Caco-2 (cell line): ENCODE data around the gene NFIA. TPM values are rescaled to one million over a fixed set of nuclear protein-coding genes. Genes with fewer than 3 reads are reported as not detected.

ENCODE experiments used
- BruUV-seq: library from RNA; stranded (reverse); fragments of 400-500 nt; replicated peaks from 2 replicates; lab custom pipeline; 2021; lab: Mats Ljungman, UMichigan
- CTCF ChIA-PET: fragments of 300-600 bp; sonication (Branson Sonifier 250); formaldehyde crosslinking; loops from one replicate; lab custom pipeline; 2022; ENCODE audit warnings: antibody characterized with exemption; lab: Charles Lee
- POLR2A ChIA-PET: fragments of 300-600 bp; sonication (Branson Sonifier 250); formaldehyde crosslinking; loops from one replicate; lab custom pipeline; 2022; ENCODE audit warnings: antibody characterized with exemption; lab: Charles Lee
- DNase-seq, 2 experiments: peaks; one replicate each; pipeline versions ENCODE4 v3.0.0 to v3.0.0-alpha.2; 2020 to 2022
- H3K27me3 ChIP-seq: replicated peaks from 2 replicates; pipeline ENCODE4 v1.6.0; 2011; ENCODE audit warnings: low read length; ENCODE audit not compliant: control insufficient read depth, insufficient read depth
- H3K36me3 ChIP-seq: 2 replicates; pipeline ENCODE4 v1.5.1; 2011; ENCODE audit warnings: low read length; ENCODE audit not compliant: control insufficient read depth, insufficient read depth
- H3K4me1 ChIP-seq: fragments of 250-450 bp; sonication (Bioruptor Pico); 2 replicates; pipeline ENCODE4 v1.5.1; 2020; ENCODE audit warnings: mild to moderate bottlenecking
- H3K4me3 ChIP-seq: 2 replicates; pipeline ENCODE4 v1.5.1; 2011; ENCODE audit warnings: low read depth, mild to moderate bottlenecking, control low read depth, low read length
- H3K9me3 ChIP-seq: fragments of 250-450 bp; sonication (Bioruptor Pico); 2 replicates; pipeline ENCODE4 v1.5.1; 2020; ENCODE audit warnings: mild to moderate bottlenecking, moderate library complexity
- H3K27ac Mint-ChIP-seq: one replicate; pipeline ENCODE4 v1.8.0; 2022; ENCODE audit warnings: mixed read lengths; ENCODE audit not compliant: unreplicated experiment
- H3K27me3 Mint-ChIP-seq: one replicate; pipeline ENCODE4 v1.8.0; 2022; ENCODE audit warnings: mixed read lengths; ENCODE audit not compliant: insufficient read depth, unreplicated experiment
- H3K36me3 Mint-ChIP-seq: one replicate; pipeline ENCODE4 v1.8.0; 2022; ENCODE audit warnings: mild to moderate bottlenecking, mixed read lengths; ENCODE audit not compliant: insufficient read depth, unreplicated experiment
- H3K4me1 Mint-ChIP-seq: one replicate; pipeline ENCODE4 v1.8.0; 2022; ENCODE audit warnings: low read depth, mixed read lengths; ENCODE audit not compliant: unreplicated experiment
- H3K4me3 Mint-ChIP-seq: one replicate; pipeline ENCODE4 v1.8.0; 2022; ENCODE audit warnings: mild to moderate bottlenecking, moderate library complexity, mixed read lengths; ENCODE audit not compliant: unreplicated experiment
- H3K9me3 Mint-ChIP-seq: one replicate; pipeline ENCODE4 v1.8.0; 2022; ENCODE audit warnings: mixed read lengths; ENCODE audit not compliant: unreplicated experiment
- intact Hi-C: fragments of 100-400 bp; cut with micrococcal nuclease; formaldehyde crosslinking; loops from one replicate; pipeline ENCODE4 v1.10.0; 2022; ENCODE audit not compliant: unreplicated experiment
- total RNA-seq: library from RNA; stranded (reverse); gene quantifications from 2 replicates; pipeline ENCODE4 v1.2.3, GENCODE V29; 2022
- TF ChIP-seq, protein P1 (sequence below), 2 experiments: fragments of 200-600 bp in 1 of 2; IDR thresholded peaks; 1 replicate in 1 of 2; 2 replicates in 1 of 2; pipeline versions ENCODE4 v1.5.1 to v1.8.0; 2011 to 2022; ENCODE audit warnings: antibody characterized with exemption in 1 of 2, control low read depth in 1 of 2, inconsistent platforms in 1 of 2, low read depth in 1 of 2, low read length in 1 of 2, mild to moderate bottlenecking in 1 of 2, moderate library complexity in 1 of 2; ENCODE audit not compliant: insufficient read depth in 1 of 2, severe bottlenecking in 1 of 2, unreplicated experiment in 1 of 2

Gene NFIA
- total RNA-seq, 1 experiment from 2014 or later = 1.4 TPM

DNA sequence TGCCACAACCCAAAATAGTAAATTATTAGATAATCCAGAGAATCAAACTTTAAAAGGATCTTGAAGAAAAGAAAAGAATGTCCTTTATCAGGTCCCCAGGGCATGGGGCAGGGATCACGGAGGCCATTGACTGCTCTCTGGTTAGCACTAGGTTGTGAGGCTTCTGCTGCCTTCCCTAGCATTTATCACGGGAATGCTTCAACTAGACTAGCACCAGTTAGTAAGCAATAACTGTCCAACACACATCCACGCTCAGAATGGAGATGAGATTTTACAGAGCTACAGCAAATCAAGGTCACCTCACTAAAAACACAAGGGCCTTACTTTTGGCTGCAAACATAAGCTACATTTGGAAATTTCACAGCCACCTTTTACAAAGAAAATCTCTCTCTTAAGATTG, 304.0 kb downstream of the NFIA start:
- no peaks in the 10 kb centered on the region for H3K9me3 ChIP-seq
- H3K9me3 Mint-ChIP-seq = no peaks in the 10 kb centered on the region
- intact Hi-C loops = no loop called here
- no peaks in the 10 kb centered on the region for H3K27me3 ChIP-seq
- H3K4me1 Mint-ChIP-seq = no peaks in the 10 kb centered on the region
- POLR2A ChIA-PET = no interaction called here
- no peaks in the 10 kb centered on the region for H3K36me3 Mint-ChIP-seq
- H3K4me1 ChIP-seq = no peaks in the 10 kb centered on the region
- BruUV-seq = no TSS peak
- H3K27me3 Mint-ChIP-seq = no peaks in the 10 kb centered on the region
- H3K4me3 Mint-ChIP-seq = no peak overlapping the region
- no peak overlapping the region for H3K4me3 ChIP-seq
- CTCF ChIA-PET = no interaction called here
- H3K36me3 ChIP-seq = no peaks in the 10 kb centered on the region
- DNase-seq = no peak
- TF ChIP-seq, protein P1, sequence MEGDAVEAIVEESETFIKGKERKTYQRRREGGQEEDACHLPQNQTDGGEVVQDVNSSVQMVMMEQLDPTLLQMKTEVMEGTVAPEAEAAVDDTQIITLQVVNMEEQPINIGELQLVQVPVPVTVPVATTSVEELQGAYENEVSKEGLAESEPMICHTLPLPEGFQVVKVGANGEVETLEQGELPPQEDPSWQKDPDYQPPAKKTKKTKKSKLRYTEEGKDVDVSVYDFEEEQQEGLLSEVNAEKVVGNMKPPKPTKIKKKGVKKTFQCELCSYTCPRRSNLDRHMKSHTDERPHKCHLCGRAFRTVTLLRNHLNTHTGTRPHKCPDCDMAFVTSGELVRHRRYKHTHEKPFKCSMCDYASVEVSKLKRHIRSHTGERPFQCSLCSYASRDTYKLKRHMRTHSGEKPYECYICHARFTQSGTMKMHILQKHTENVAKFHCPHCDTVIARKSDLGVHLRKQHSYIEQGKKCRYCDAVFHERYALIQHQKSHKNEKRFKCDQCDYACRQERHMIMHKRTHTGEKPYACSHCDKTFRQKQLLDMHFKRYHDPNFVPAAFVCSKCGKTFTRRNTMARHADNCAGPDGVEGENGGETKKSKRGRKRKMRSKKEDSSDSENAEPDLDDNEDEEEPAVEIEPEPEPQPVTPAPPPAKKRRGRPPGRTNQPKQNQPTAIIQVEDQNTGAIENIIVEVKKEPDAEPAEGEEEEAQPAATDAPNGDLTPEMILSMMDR (IDR thresholded peaks at IDR 0.05; ENCODE audit: insufficient read depth in 1 of 2, low read depth in 1 of 2, low read length in 1 of 2, severe bottlenecking in 1 of 2, unreplicated experiment in 1 of 2) = no peak
- no peak overlapping the region for H3K27ac Mint-ChIP-seq

- H3K4me3 Mint-ChIP-seq = no peak overlapping the region
- H3K4me1 ChIP-seq = no peaks in the 10 kb centered on the region
- BruUV-seq = no TSS peak
- POLR2A ChIA-PET = no interaction called here
- intact Hi-C loops = no loop called here
- H3K9me3 ChIP-seq = no peaks in the 10 kb centered on the region
- no peak overlapping the region for H3K4me3 ChIP-seq
- CTCF ChIA-PET = no interaction called here
- H3K27me3 Mint-ChIP-seq = no peaks in the 10 kb centered on the region
- DNase-seq = no peak
- H3K27me3 ChIP-seq = no peaks in the 10 kb centered on the region
- no peak overlapping the region for H3K27ac Mint-ChIP-seq
- H3K9me3 Mint-ChIP-seq = no peaks in the 10 kb centered on the region
- H3K36me3 ChIP-seq = no peaks in the 10 kb centered on the region
- H3K36me3 Mint-ChIP-seq = no peaks in the 10 kb centered on the region
- H3K4me1 Mint-ChIP-seq = no peaks in the 10 kb centered on the region
- TF ChIP-seq, protein P1 (IDR thresholded peaks at IDR 0.05; ENCODE audit: insufficient read depth in 1 of 2, low read depth in 1 of 2, low read length in 1 of 2, severe bottlenecking in 1 of 2, unreplicated experiment in 1 of 2) = no peak
These were observed 304.4 kb downstream of the NFIA start for GRCh38 chr1:61386770-61387169.

GRCh38 chr1:61387829-61388228, 305.5 kb downstream of the NFIA start:
- ChIA-PET POLR2A (no interaction called here), CTCF (no interaction called here)
- Histone ChIP-seq H3K36me3 (no peaks in the 10 kb centered on the region), H3K9me3 (no peaks in the 10 kb centered on the region), H3K27me3 (no peaks in the 10 kb centered on the region), H3K4me3 (no peak overlapping the region), H3K4me1 (no peaks in the 10 kb centered on the region)
- TF ChIP-seq, protein P1 (IDR thresholded peaks at IDR 0.05; ENCODE audit: insufficient read depth in 1 of 2, low read depth in 1 of 2, low read length in 1 of 2, severe bottlenecking in 1 of 2, unreplicated experiment in 1 of 2) = no peak
- H3K4me1 Mint-ChIP-seq = no peaks in the 10 kb centered on the region
- intact Hi-C loops = no loop called here
- no TSS peak for BruUV-seq
- no peak for DNase-seq
- H3K4me3 Mint-ChIP-seq = no peak overlapping the region
- no peaks in the 10 kb centered on the region for H3K9me3 Mint-ChIP-seq
- H3K36me3 Mint-ChIP-seq = no peaks in the 10 kb centered on the region
- no peaks in the 10 kb centered on the region for H3K27me3 Mint-ChIP-seq
- no peak overlapping the region for H3K27ac Mint-ChIP-seq
